DND-41 (cell line): Measurements from ENCODE around the gene PACS1.

Experiments
- ATAC-seq: fragments of 200-7000 bp; cut with Tn5 transposase; 3 replicates; pipeline ENCODE4 v1.9.1; 2021; ENCODE audit warnings: low read depth; ENCODE audit not compliant: insufficient read depth
- DNase-seq: peaks from one replicate; pipeline ENCODE4 v3.0.0-alpha.2; 2020
- H2AFZ ChIP-seq: 2 replicates; pipeline ENCODE4 v1.6.0; 2012; ENCODE audit warnings: low read depth, low read length
- H3K27ac ChIP-seq: 2 replicates; pipeline ENCODE4 v1.5.1; 2012; ENCODE audit warnings: low read length, inconsistent platforms
- H3K27me3 ChIP-seq: fragments of 200-600 bp; sonication (generic); 2 replicates; pipeline ENCODE4 v1.6.0; 2012; ENCODE audit warnings: low read length, mild to moderate bottlenecking, inconsistent platforms; ENCODE audit not compliant: insufficient read depth, poor library complexity
- H3K36me3 ChIP-seq: 2 replicates; pipeline ENCODE4 v1.5.1; 2012; ENCODE audit warnings: low read length, inconsistent platforms; ENCODE audit not compliant: insufficient read depth
- H3K4me1 ChIP-seq: 2 replicates; pipeline ENCODE4 v1.5.1; 2012; ENCODE audit warnings: mild to moderate bottlenecking, low read length; ENCODE audit not compliant: insufficient read depth
- H3K4me2 ChIP-seq: 2 replicates; pipeline ENCODE4 v1.6.0; 2012; ENCODE audit warnings: mild to moderate bottlenecking, moderate library complexity, low read length, inconsistent platforms; ENCODE audit not compliant: insufficient read depth
- H3K4me3 ChIP-seq, 2 experiments: fragments of 200-600 bp in 1 of 2; shearing (Covaris generic) in 1 of 2; 2 replicates each; pipeline ENCODE4 v1.5.1; 2012 to 2016; ENCODE audit warnings: inconsistent platforms in 2 of 2, low read length in 2 of 2, mild to moderate bottlenecking in 2 of 2, low read depth in 1 of 2, moderate library complexity in 1 of 2
- H3K79me2 ChIP-seq: 2 replicates; pipeline ENCODE4 v1.6.0; 2012; ENCODE audit warnings: low read length, inconsistent platforms; ENCODE audit not compliant: insufficient read depth
- H3K9ac ChIP-seq: 2 replicates; pipeline ENCODE4 v1.6.0; 2012; ENCODE audit warnings: low read depth, mild to moderate bottlenecking, inconsistent platforms, low read length, moderate library complexity
- H3K9me3 ChIP-seq: 2 replicates; pipeline ENCODE4 v1.5.1; 2012; ENCODE audit warnings: low read length, moderate library complexity, mild to moderate bottlenecking, inconsistent platforms; ENCODE audit not compliant: insufficient read depth, severe bottlenecking
- H4K20me1 ChIP-seq: 2 replicates; pipeline ENCODE4 v1.6.0; 2012; ENCODE audit warnings: low read length; ENCODE audit not compliant: insufficient read depth
- CTCF ChIP-seq: IDR thresholded peaks from 2 replicates; pipeline ENCODE4 v1.5.1; 2012; ENCODE audit warnings: borderline replicate concordance, low read length, moderate library complexity, mild to moderate bottlenecking; ENCODE audit not compliant: poor library complexity, severe bottlenecking; ENCODE audit errors: extremely low read depth
- EZH2 ChIP-seq: IDR thresholded peaks from 3 replicates; pipeline ENCODE4 v1.6.1; 2012; ENCODE audit warnings: borderline replicate concordance, low read depth, mild to moderate bottlenecking, moderate library complexity, low read length, inconsistent platforms; ENCODE audit not compliant: severe bottlenecking

Gene PACS1

GRCh38 chr11:66218036-66218435 is 148.0 kb downstream of the PACS1 start:
- H3K4me2 ChIP-seq, result no peak overlapping the region
- no peak for DNase-seq

DNA sequence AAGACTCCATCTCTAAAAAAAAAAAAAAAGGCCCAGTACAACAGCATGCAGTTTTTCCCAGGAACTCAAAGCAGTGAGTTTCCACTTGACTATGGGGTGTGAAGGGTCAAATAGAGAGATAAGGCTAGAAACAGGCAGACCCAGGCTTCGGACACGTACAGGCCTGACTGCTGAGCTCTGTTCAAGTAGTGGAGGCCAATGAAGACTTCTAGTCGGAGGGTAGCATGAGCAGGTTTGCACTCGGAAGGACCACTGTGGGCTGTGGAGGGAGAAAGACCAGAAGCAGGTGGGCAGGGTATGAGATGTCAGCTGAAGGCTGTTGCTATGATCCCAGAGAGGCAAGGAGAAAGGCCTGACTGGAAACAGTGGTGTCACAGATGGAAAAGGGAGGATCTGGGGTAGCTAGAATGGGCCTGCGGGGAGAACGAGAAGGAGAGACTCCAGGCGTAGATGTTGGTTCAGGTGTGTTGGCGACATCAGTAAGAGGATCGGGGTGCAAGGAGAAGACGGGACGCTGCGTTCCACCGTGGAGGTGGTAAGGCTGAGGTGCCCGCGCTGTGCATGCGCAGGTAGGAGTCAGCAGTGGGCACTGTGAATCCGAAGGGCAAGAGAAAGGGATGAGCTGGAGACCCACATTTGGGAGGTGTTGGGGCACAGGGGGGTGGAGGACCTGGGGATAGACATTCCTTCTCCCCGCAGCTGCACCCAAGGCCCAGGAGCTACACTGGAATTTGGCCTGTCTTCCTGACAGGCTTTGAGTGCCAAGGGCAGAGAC is 149.0 kb downstream of the PACS1 start:
- no peak overlapping the region for H2AFZ ChIP-seq
- DNase-seq (no peak), ATAC-seq (no peak)
- H4K20me1 ChIP-seq, result no peaks in the 10 kb centered on the region
- H3K27ac ChIP-seq, result no peak overlapping the region
- TF ChIP-seq CTCF, result no peak
- TF ChIP-seq EZH2, result no peak
- H3K4me3 ChIP-seq, result no peak overlapping the region
- H3K4me1 ChIP-seq, result peaks cover 10% of the 10 kb centered on the region; the same call in 1 of the 2 replicates
- H3K79me2 ChIP-seq, result no peaks in the 10 kb centered on the region
- no peak overlapping the region for H3K9ac ChIP-seq
- no peaks in the 10 kb centered on the region for H3K9me3 ChIP-seq
- H3K27me3 ChIP-seq, result no peaks in the 10 kb centered on the region
- no peak overlapping the region for H3K4me2 ChIP-seq
- H3K36me3 ChIP-seq, result peaks cover 40% of the 10 kb centered on the region

More at GRCh38 chr11:66218036-66218435, 148.0 kb downstream of the PACS1 start:
- TF ChIP-seq CTCF, result no peak
- no peak overlapping the region for H3K27ac ChIP-seq
- no peaks in the 10 kb centered on the region for H3K9me3 ChIP-seq
- no peak overlapping the region for H3K9ac ChIP-seq
- H2AFZ ChIP-seq, result no peak overlapping the region
- no peaks in the 10 kb centered on the region for H4K20me1 ChIP-seq
- ATAC-seq, result no peak
- H3K36me3 ChIP-seq, result peaks cover 44% of the 10 kb centered on the region
- peaks cover 7% of the 10 kb centered on the region; the same call in 1 of the 2 replicates for H3K4me1 ChIP-seq
- H3K4me3 ChIP-seq, result no peak overlapping the region
- no peaks in the 10 kb centered on the region for H3K27me3 ChIP-seq
- H3K79me2 ChIP-seq, result no peaks in the 10 kb centered on the region

- H3K9ac ChIP-seq, result no peak overlapping the region
Measured at GRCh38 chr11:66219846-66220565, 149.9 kb downstream of the PACS1 start.

More at GRCh38 chr11:66219846-66220565, 149.9 kb downstream of the PACS1 start:
- Histone ChIP-seq H3K36me3 (peaks cover 40% of the 10 kb centered on the region), H3K27ac (no peak overlapping the region), H3K4me2 (no peak overlapping the region), H3K4me1 (peaks cover 10% of the 10 kb centered on the region; the same call in 1 of the 2 replicates), H4K20me1 (no peaks in the 10 kb centered on the region), H2AFZ (no peak overlapping the region), H3K79me2 (no peaks in the 10 kb centered on the region), H3K4me3 (no peak overlapping the region), H3K9me3 (no peaks in the 10 kb centered on the region), H3K27me3 (no peaks in the 10 kb centered on the region)
- TF ChIP-seq EZH2, result no peak
- TF ChIP-seq CTCF, result no peak
- no peak for ATAC-seq
- DNase-seq, result no peak
